Subcutaneous adipose tissue (tissue), 4 donors: ENCODE data around the gene ATF7. TPM values are rescaled to one million over a fixed set of nuclear protein-coding genes. Genes with fewer than 3 reads are reported as not detected.

Experiments
- total RNA-seq, 4 donors: library from RNA; depleted of rRNA; stranded (reverse); fragments of >200 nt; gene quantifications; one replicate each; pipeline ENCODE4 v1.1.0, GENCODE V29; 2016
- TF ChIP-seq, protein P1 (sequence below): fragments of 450-650 bp; IDR thresholded peaks from one replicate; pipeline ENCODE4 v1.5.1; 2016; ENCODE audit warnings: low read depth, mild to moderate bottlenecking, control low read depth, antibody characterized with exemption, moderate library complexity

ATF7 gene
- total RNA-seq: 10 to 100 TPM; 32.0 to 49.7 (median 43.7) TPM

DNA sequence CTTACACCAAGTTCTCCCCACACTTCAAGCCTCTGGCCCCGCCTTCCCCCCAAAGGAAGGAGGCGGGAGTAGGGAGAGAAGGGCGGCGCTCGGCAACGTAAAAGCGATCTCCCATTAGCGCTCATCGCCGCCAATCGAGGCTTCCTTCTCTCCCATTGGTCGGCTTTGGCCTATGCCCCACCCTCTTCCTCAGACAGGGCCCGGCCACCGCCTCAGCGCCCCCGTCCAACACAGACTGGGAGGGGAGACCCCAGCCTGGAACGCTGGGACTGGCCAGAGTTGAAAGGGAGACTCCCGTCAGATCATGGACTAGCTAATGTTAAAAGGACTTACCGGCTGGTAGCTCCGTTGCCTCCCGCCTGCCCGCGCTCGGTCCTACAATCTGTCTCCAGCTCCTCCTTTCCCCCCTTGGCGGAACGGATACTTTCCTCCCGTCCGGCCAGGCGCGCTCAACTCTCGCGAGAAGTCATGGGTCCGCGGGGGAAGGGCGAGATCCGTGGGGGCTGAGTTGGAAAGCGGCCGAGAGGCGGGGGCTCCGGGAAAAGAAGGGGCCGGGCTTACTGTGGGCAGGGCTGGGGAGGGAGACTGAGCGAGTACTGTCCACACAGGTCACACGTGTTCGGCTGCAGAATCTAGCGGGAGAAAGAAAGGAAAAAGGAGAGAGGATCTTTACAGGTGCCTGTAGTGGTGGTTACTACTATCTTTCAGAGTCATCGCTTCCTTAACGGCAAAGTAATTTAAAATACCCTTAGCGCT is at the start of gene ATF7:
Gene ATF7 (minus strand): TSS at position 437 of the 756 bp plus-strand sequence. CDS start 25,382 bp downstream, outside the sequence.
- TF ChIP-seq, protein P1, sequence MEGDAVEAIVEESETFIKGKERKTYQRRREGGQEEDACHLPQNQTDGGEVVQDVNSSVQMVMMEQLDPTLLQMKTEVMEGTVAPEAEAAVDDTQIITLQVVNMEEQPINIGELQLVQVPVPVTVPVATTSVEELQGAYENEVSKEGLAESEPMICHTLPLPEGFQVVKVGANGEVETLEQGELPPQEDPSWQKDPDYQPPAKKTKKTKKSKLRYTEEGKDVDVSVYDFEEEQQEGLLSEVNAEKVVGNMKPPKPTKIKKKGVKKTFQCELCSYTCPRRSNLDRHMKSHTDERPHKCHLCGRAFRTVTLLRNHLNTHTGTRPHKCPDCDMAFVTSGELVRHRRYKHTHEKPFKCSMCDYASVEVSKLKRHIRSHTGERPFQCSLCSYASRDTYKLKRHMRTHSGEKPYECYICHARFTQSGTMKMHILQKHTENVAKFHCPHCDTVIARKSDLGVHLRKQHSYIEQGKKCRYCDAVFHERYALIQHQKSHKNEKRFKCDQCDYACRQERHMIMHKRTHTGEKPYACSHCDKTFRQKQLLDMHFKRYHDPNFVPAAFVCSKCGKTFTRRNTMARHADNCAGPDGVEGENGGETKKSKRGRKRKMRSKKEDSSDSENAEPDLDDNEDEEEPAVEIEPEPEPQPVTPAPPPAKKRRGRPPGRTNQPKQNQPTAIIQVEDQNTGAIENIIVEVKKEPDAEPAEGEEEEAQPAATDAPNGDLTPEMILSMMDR: no peak

DNA sequence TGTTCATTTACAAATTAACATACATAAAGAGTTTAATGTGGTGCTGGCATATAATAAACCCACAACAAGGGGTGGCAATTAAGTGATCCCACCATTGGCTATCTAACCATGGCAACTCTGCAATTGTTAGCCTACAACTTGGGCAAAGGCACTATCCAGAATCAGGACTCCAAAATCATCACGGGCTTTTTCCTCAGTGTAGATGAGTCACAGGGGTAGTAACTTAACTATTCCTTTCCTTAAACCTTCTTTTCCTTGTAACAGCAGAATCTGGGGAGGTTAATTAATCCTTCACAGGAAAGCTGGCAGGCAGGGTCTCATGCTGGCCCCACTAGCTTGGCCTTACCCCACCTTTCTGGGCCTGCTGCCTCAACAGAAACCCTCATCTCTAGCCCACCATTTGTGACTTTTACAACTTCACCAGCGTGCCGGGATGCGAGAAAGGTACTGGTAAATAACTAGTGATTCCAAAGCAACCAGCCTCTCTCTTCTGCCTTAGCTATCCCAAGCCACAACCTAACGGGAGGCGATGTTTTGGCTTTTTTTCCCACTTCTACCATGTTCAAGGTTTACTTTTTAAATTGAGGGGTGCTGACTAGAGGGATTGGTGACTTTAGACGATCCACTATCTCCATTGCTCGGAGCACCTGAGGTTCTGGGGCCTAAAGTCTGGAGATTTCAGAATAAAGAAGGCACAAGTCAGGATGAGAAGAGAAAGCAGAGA is 49.0 kb upstream of the ATF7 start:
- TF ChIP-seq, protein P1: no peak

DNA sequence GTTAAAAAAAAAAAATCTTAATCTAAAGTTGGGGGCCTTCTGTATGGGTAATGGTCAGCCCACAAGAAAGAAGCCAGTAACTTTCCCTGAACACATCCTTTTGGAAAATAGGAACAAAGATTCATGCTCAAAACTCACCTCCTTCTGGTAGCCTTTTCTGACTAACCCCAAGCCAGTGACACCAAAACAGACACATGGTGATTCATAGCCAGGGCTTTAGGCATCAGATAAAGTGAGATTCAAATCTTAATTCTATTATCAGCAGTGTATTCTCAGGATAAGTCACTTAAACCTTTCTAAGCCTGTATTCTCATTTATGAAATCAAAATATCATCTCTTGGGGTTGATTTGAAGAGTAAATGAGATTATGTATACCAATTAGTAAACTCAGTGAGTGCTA is 44.8 kb upstream of the ATF7 start:
- TF ChIP-seq, protein P1: no peak

DNA sequence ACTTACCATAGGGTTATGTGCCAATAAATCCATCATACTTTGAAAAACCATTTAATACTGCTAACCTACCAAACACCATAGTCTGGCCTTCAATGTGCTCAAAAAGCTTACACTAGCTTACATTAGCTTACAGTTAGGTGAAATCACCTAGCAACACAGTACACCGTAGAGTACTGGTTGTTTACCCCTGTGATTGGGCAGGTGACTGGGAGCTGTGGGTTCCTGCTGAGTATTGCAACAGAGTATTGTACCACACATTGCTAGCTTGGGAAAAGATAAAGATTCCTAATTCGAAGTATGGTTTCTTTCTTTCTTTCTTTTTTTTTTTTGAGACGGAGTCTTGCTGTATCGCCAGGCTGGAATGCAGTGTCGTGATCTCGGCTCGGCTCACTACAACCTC is 44.1 kb upstream of the ATF7 start:
- TF ChIP-seq, protein P1: no peak

DNA sequence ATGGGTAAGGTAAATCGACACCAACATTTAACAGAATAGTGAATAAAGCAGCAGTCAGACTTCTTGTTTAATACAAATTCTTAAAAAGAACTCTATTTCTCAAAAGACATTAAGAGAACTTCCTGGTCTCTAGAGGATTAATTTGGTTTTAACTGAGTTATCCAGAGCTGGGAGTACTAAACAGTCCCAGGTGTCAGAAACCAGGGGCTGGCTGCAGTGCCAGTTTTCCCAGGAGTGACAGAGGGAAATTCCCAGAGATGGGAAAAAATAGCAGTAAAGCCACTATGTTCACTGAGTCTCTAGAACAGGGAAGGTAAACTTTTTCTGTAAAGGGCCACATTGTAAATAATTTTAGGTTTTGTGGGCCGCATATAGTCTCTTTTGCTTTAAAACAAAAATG is 40.9 kb upstream of the ATF7 start:
- TF ChIP-seq, protein P1: no peak

DNA sequence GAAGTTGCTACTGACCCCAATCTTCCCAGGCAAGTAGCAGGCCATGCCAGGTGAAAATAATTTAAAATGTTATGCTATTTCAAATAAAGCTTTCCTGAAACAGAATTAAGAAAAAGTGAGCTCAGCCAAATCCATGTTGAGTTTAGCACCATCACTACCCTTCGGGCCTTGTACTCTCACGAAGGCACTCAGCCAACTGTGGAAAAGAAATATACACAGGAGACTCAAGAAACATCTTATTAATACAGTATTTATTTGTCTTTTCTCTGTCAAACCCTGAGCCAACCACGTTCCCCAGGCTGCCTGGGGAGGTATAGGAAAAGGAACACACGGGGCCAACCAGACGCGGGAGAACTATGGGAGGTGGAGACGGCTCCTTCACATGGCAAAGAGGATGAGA is 38.8 kb upstream of the ATF7 start:
- TF ChIP-seq, protein P1: no peak

DNA sequence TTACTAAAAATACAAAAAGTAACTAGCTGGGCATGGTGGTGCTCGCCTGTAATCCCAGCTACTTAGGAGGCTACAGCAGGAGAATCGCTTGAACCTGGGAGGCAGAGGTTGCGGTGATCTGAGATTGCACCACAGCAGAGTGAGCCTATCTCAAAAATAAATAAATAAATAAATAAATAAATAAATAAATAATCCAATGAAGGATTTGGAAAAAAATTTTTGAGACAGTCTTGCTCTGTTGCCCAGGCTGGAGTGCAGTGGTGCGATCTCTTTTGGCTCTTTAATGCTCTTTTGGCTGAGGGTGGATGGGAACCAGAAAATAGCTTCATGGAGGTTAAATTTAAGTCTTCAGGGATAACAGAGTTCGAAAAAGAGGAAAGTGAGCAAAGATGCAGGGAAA is 38.0 kb upstream of the ATF7 start:
- TF ChIP-seq, protein P1: no peak
